IMR-90 (cell line): ENCODE data around the gene WNT3. TPM values are rescaled to one million over a fixed set of nuclear protein-coding genes. Genes with fewer than 3 reads are reported as not detected.

ENCODE experiments used
- ATAC-seq: fragments of 200-7000 bp; cut with Tn5 transposase; 2 replicates; pipeline ENCODE4 v1.9.1; 2020; ENCODE audit warnings: low read depth, mild to moderate bottlenecking, moderate library complexity
- BruUV-seq: library from RNA; stranded (reverse); fragments of 400-500 nt; replicated peaks from 2 replicates; lab custom pipeline; 2021; lab: Mats Ljungman, UMichigan
- CTCF ChIA-PET: fragments of 300-600 bp; formaldehyde crosslinking; extraction: SDS; loops from one replicate; lab custom pipeline; 2021; ENCODE audit warnings: antibody characterized with exemption; lab: Yijun Ruan, JAX
- POLR2A ChIA-PET: fragments of 300-600 bp; sonication (Branson Sonifier 250); formaldehyde crosslinking; loops from one replicate; lab custom pipeline; 2022; ENCODE audit warnings: antibody characterized with exemption; ENCODE audit not compliant: unreplicated experiment; lab: Charles Lee
- DNase-seq: peaks from one replicate; pipeline ENCODE4 v3.0.0; 2013
- H2AFZ ChIP-seq: replicated peaks from 2 replicates; pipeline ENCODE3; 2013; ENCODE audit warnings: low read length, mild to moderate bottlenecking; ENCODE audit not compliant: poor library complexity
- H2AK5ac ChIP-seq: 2 replicates; pipeline ENCODE4 v1.6.1; 2013; ENCODE audit warnings: low read depth, low read length, inconsistent platforms
- H2AK9ac ChIP-seq: replicated peaks from 2 replicates; pipeline ENCODE3; 2013; ENCODE audit warnings: mild to moderate bottlenecking, low read depth, low read length, moderate library complexity; ENCODE audit not compliant: poor library complexity
- H2BK120ac ChIP-seq: 2 replicates; pipeline ENCODE4 v1.6.1; 2013; ENCODE audit warnings: low read depth, low read length, inconsistent platforms
- H2BK15ac ChIP-seq: 3 replicates; pipeline ENCODE4 v1.6.1; 2013; ENCODE audit warnings: low read depth, low read length, inconsistent platforms
- H2BK20ac ChIP-seq: 2 replicates; pipeline ENCODE4 v1.6.1; 2013; ENCODE audit warnings: low read depth, mild to moderate bottlenecking, inconsistent platforms, low read length, moderate library complexity
- H2BK5ac ChIP-seq: 2 replicates; pipeline ENCODE4 v1.6.1; 2013; ENCODE audit warnings: mild to moderate bottlenecking, low read depth, low read length, inconsistent platforms; ENCODE audit not compliant: poor library complexity, severe bottlenecking
- H3K14ac ChIP-seq: replicated peaks from 2 replicates; pipeline ENCODE4 v1.6.1; 2013; ENCODE audit warnings: low read depth, low read length, inconsistent platforms
- H3K18ac ChIP-seq: 2 replicates; pipeline ENCODE4 v1.6.1; 2013; ENCODE audit warnings: low read depth, low read length, control low read depth
- H3K23ac ChIP-seq: 2 replicates; pipeline ENCODE4 v1.6.1; 2013; ENCODE audit warnings: low read depth, low read length, inconsistent platforms
- H3K27ac ChIP-seq: 2 replicates; pipeline ENCODE4 v1.5.1; 2013; ENCODE audit warnings: mild to moderate bottlenecking, control low read depth, low read length; ENCODE audit not compliant: insufficient read depth
- H3K27me3 ChIP-seq: 2 replicates; pipeline ENCODE4 v1.6.1; 2013; ENCODE audit warnings: low read length; ENCODE audit not compliant: control insufficient read depth, insufficient read depth
- H3K36me3 ChIP-seq: 2 replicates; pipeline ENCODE4 v1.6.1; 2013; ENCODE audit warnings: low read length, mixed read lengths; ENCODE audit not compliant: control insufficient read depth, insufficient read depth
- H3K4ac ChIP-seq: 2 replicates; pipeline ENCODE4 v1.6.1; 2013; ENCODE audit warnings: low read depth, low read length, inconsistent platforms
- H3K4me1 ChIP-seq: 2 replicates; pipeline ENCODE4 v1.6.1; 2013; ENCODE audit warnings: low read length, mixed read lengths; ENCODE audit not compliant: control insufficient read depth, insufficient read depth
- H3K4me2 ChIP-seq: 2 replicates; pipeline ENCODE4 v1.6.1; 2013; ENCODE audit warnings: low read depth, mild to moderate bottlenecking, control low read depth, low read length, moderate library complexity
- H3K4me3 ChIP-seq: 2 replicates; pipeline ENCODE4 v1.5.1; 2013; ENCODE audit warnings: low read depth, mild to moderate bottlenecking, control low read depth, low read length, moderate library complexity; ENCODE audit not compliant: insufficient read depth
- H3K56ac ChIP-seq: 2 replicates; pipeline ENCODE4 v1.6.1; 2013; ENCODE audit warnings: low read length, inconsistent platforms; ENCODE audit not compliant: insufficient read depth; ENCODE audit errors: extremely low read depth
- H3K79me1 ChIP-seq, 2 experiments: 2 replicates each; pipeline ENCODE4 v1.6.1; 2013; ENCODE audit warnings: low read length in 2 of 2, inconsistent platforms in 1 of 2, low read depth in 1 of 2
- H3K9ac ChIP-seq: 2 replicates; pipeline ENCODE4 v1.6.1; 2013; ENCODE audit warnings: low read depth, low read length, control low read depth
- H3K9me1 ChIP-seq: 2 replicates; pipeline ENCODE4 v1.6.1; 2013; ENCODE audit warnings: low read length, inconsistent platforms; ENCODE audit not compliant: insufficient read depth
- H3K9me3 ChIP-seq: 2 replicates; pipeline ENCODE4 v1.6.1; 2013; ENCODE audit warnings: low read length; ENCODE audit not compliant: control insufficient read depth, insufficient read depth
- H4K20me1 ChIP-seq: 2 replicates; pipeline ENCODE4 v1.6.1; 2013; ENCODE audit warnings: low read length, inconsistent platforms; ENCODE audit not compliant: insufficient read depth
- H4K5ac ChIP-seq: 2 replicates; pipeline ENCODE4 v1.6.1; 2013; ENCODE audit warnings: mild to moderate bottlenecking, low read depth, low read length, control low read depth
- H4K8ac ChIP-seq, 2 experiments: 2 replicates each; pipeline ENCODE4 v1.6.1; 2013; ENCODE audit warnings: low read depth in 2 of 2, low read length in 2 of 2, control low read depth in 1 of 2, inconsistent platforms in 1 of 2
- H4K91ac ChIP-seq: 2 replicates; pipeline ENCODE4 v1.6.1; 2013; ENCODE audit warnings: low read depth, low read length, inconsistent platforms; ENCODE audit not compliant: insufficient read depth
- BHLHE40 ChIP-seq: fragments of 150-350 bp; IDR thresholded peaks from 2 replicates; pipeline ENCODE4 v1.6.1; 2016; ENCODE audit warnings: mild to moderate bottlenecking, low read depth, low read length
- CEBPB ChIP-seq: IDR thresholded peaks from 2 replicates; pipeline ENCODE4 v1.6.1; 2012; ENCODE audit warnings: low read depth, low read length, improper control_type of control experiment
- CHD1 ChIP-seq: IDR thresholded peaks from 2 replicates; pipeline ENCODE4 v1.6.1; 2012; ENCODE audit warnings: low read depth, low read length, improper control_type of control experiment
- FOS ChIP-seq: fragments of 150-350 bp; IDR thresholded peaks from 2 replicates; pipeline ENCODE4 v1.6.1; 2016; ENCODE audit warnings: low read depth, low read length
- MAFK ChIP-seq: IDR thresholded peaks from 2 replicates; pipeline ENCODE4 v1.6.1; 2012; ENCODE audit warnings: low read depth, low read length, improper control_type of control experiment
- MAZ ChIP-seq: IDR thresholded peaks from 2 replicates; pipeline ENCODE4 v1.6.1; 2012; ENCODE audit warnings: low read depth, mild to moderate bottlenecking, low read length, improper control_type of control experiment, moderate library complexity, borderline replicate concordance
- MXI1 ChIP-seq: IDR thresholded peaks from 2 replicates; pipeline ENCODE4 v1.6.1; 2012; ENCODE audit warnings: low read depth, mild to moderate bottlenecking, low read length, moderate library complexity, borderline replicate concordance
- NFE2L2 ChIP-seq: fragments of 150-350 bp; IDR thresholded peaks from 2 replicates; pipeline ENCODE4 v1.6.1; 2016; ENCODE audit warnings: low read depth, mild to moderate bottlenecking, low read length
- POLR2A ChIP-seq: IDR thresholded peaks from 2 replicates; pipeline ENCODE4 v1.6.1; 2012; ENCODE audit warnings: mild to moderate bottlenecking, low read depth, low read length
- RCOR1 ChIP-seq: IDR thresholded peaks from 2 replicates; pipeline ENCODE4 v1.6.1; 2012; ENCODE audit warnings: mild to moderate bottlenecking, low read length, improper control_type of control experiment; ENCODE audit not compliant: insufficient replicate concordance
- RFX5 ChIP-seq: IDR thresholded peaks from 2 replicates; pipeline ENCODE4 v1.8.0; 2012; ENCODE audit warnings: low read depth, mild to moderate bottlenecking, low read length, moderate library complexity
- SMC3 ChIP-seq: fragments of 150-350 bp; IDR thresholded peaks from 2 replicates; pipeline ENCODE4 v1.6.1; 2016; ENCODE audit warnings: low read depth, mild to moderate bottlenecking, antibody characterized with exemption, low read length, moderate library complexity
- WGBS, 2 experiments: methylation state at CpG; one replicate each; pipeline versions ENCODE4 v1.1.5 to v1.1.7; 2013; ENCODE audit warnings: missing lambda C conversion rate in 2 of 2; ENCODE audit not compliant: insufficient read length in 1 of 2; ENCODE audit errors: extremely low coverage in 2 of 2; 5-methylcytosine and 5-hydroxymethylcytosine counted together
- dilution Hi-C: fragments of 300-500 bp; cut with HindIII; formaldehyde crosslinking; loops from one replicate; pipeline ENCODE4 v1.14.3; 2018; ENCODE audit warnings: low sequenced_read_pairs; ENCODE audit not compliant: unreplicated experiment
- in situ Hi-C: fragments of 300-500 bp; cut with MboI; formaldehyde crosslinking; loops from 3 replicates; pipeline ENCODE4 v1.14.3; 2019; ENCODE audit warnings: low sequenced_read_pairs, inconsistent platforms, mixed read lengths
- intact Hi-C: fragments of 100-400 bp; cut with micrococcal nuclease; formaldehyde crosslinking; loops from 2 replicates; pipeline ENCODE4 v1.10.0; 2022
- polyA plus RNA-seq, 3 experiments: library from polyadenylated mRNA; depleted of rRNA; stranded (reverse); fragments of >200 nt; gene quantifications; 2 replicates each; pipeline ENCODE4 v1.2.3, GENCODE V29; 2012; ENCODE audit warnings: low replicate concordance in 1 of 3
- total RNA-seq: library from RNA; depleted of rRNA; stranded (reverse); fragments of >200 nt; gene quantifications from 2 replicates; pipeline ENCODE4 v1.2.3, GENCODE V29; 2012
- TF ChIP-seq, protein P1 (sequence below): fragments of 150-350 bp; IDR thresholded peaks from 2 replicates; pipeline ENCODE4 v1.6.1; 2016; ENCODE audit warnings: low read depth, mild to moderate bottlenecking, low read length, moderate library complexity, borderline replicate concordance
- TF ChIP-seq, protein P2 (sequence below): conservative IDR thresholded peaks from 2 replicates; pipeline ENCODE4 v1.5.1; 2012; ENCODE audit warnings: mild to moderate bottlenecking, low read depth, low read length, improper control_type of control experiment
- TF ChIP-seq, protein P3 (sequence below): fragments of 150-350 bp; IDR thresholded peaks from 2 replicates; pipeline ENCODE4 v1.6.1; 2017; ENCODE audit warnings: mild to moderate bottlenecking, antibody characterized with exemption, low read length, low read depth

Gene WNT3
- total and polyA plus RNA-seq, 2 of the 4 experiments (the other 2 are of a cell fraction) = 0.72 to 1.0 TPM

DNA sequence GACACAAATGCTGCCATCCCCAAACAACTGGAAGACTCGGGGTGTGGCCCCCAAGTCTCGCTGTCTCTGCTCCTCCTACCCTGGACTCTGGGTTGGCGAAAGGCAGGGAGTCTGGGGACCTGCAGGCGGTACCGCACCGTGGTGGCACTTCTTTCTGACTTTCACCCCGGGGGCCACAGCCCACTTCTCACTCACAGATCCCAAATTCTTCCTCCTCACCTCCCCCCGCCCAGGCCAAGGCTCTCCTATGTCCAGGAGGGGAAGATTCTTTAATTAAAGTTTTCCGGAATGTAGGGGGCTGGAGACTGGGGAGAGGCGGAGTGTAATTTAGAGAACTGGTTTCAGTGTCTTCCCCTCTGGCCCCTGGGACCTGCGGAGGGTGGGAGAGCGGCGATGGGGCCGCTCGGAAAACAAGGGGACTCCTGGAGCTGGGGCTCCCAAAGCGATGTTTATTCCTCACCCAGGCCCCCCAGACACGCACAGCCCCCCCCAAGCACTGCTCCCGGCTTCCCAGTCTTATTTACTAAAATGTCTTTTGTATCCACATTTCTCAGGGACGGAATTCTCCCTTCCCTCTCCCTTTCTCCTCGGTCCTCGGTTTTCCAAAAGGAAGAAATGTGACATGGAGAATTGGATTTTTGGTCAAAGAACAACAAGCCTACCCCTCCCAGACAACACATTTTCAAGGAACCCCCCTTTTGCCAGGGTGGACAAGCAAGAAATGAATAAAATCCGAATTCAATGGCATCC lies 1.2 kb downstream of the WNT3 start:
- no peak overlapping the region for H3K56ac ChIP-seq
- CTCF ChIA-PET = interaction anchor here (0.6 kb wide), 1 partner anchor 791 kb away, joined by 3 read pairs; no protein-coding TSS in a partner anchor
- intact Hi-C loops (loop anchor here (5.0 kb wide), 1 partner anchor 45 kb away; no protein-coding TSS in a partner anchor), in situ Hi-C loops (no loop called here), dilution Hi-C loops (no loop called here)
- H3K36me3 ChIP-seq = no peaks in the 10 kb centered on the region; the same call in 1 of the 2 replicates
- no peak overlapping the region for H3K4ac ChIP-seq
- no peak overlapping the region for H2BK15ac ChIP-seq
- H2AFZ ChIP-seq = no peak overlapping the region
- no peak overlapping the region for H3K27ac ChIP-seq
- no peak overlapping the region for H3K9ac ChIP-seq
- H4K20me1 ChIP-seq = no peaks in the 10 kb centered on the region; the same call in 1 of the 2 replicates
- no peak overlapping the region for H2AK9ac ChIP-seq
- no peak overlapping the region for H3K4me3 ChIP-seq
- H3K4me1 ChIP-seq = peaks cover 2% of the 10 kb centered on the region; the same call in 1 of the 2 replicates
- H3K23ac ChIP-seq = no peak overlapping the region; the same call in 1 of the 2 replicates
- no peak for DNase-seq
- no peak overlapping the region for H2BK20ac ChIP-seq
- no peak overlapping the region for H4K8ac ChIP-seq
- H3K9me3 ChIP-seq = no peaks in the 10 kb centered on the region; the same call in 1 of the 2 replicates
- H3K79me1 ChIP-seq = no peaks in the 10 kb centered on the region
- no peak overlapping the region for H2BK5ac ChIP-seq
- BruUV-seq = no TSS peak
- H3K9me1 ChIP-seq = no peaks in the 10 kb centered on the region
- no peak overlapping the region for H4K91ac ChIP-seq
- POLR2A ChIA-PET = no interaction called here
- H2AK5ac ChIP-seq = no peak overlapping the region
- peaks cover 88% of the 10 kb centered on the region for H3K27me3 ChIP-seq
- no peak overlapping the region for H3K4me2 ChIP-seq
- H4K5ac ChIP-seq = no peak overlapping the region
- ATAC-seq = no peak
- no peak overlapping the region for H3K18ac ChIP-seq
- H2BK120ac ChIP-seq = no peak overlapping the region
- H3K14ac ChIP-seq = no peak overlapping the region
- 30% methylated on average over 3 of the region's 22 CpGs; no CpG with 5 or more reads in 1 of the 2 experiments for WGBS, 2 experiments
- TF ChIP-seq CEBPB (no peak), MAZ (no peak), NFE2L2 (no peak), MXI1 (no peak), MAFK (no peak), FOS (no peak), RCOR1 (no peak), RFX5 (no peak), SMC3 (no peak), POLR2A (no peak), CHD1 (no peak), BHLHE40 (no peak)
- TF ChIP-seq, protein P1, sequence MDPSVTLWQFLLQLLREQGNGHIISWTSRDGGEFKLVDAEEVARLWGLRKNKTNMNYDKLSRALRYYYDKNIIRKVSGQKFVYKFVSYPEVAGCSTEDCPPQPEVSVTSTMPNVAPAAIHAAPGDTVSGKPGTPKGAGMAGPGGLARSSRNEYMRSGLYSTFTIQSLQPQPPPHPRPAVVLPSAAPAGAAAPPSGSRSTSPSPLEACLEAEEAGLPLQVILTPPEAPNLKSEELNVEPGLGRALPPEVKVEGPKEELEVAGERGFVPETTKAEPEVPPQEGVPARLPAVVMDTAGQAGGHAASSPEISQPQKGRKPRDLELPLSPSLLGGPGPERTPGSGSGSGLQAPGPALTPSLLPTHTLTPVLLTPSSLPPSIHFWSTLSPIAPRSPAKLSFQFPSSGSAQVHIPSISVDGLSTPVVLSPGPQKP = no peak
- TF ChIP-seq, protein P2, sequence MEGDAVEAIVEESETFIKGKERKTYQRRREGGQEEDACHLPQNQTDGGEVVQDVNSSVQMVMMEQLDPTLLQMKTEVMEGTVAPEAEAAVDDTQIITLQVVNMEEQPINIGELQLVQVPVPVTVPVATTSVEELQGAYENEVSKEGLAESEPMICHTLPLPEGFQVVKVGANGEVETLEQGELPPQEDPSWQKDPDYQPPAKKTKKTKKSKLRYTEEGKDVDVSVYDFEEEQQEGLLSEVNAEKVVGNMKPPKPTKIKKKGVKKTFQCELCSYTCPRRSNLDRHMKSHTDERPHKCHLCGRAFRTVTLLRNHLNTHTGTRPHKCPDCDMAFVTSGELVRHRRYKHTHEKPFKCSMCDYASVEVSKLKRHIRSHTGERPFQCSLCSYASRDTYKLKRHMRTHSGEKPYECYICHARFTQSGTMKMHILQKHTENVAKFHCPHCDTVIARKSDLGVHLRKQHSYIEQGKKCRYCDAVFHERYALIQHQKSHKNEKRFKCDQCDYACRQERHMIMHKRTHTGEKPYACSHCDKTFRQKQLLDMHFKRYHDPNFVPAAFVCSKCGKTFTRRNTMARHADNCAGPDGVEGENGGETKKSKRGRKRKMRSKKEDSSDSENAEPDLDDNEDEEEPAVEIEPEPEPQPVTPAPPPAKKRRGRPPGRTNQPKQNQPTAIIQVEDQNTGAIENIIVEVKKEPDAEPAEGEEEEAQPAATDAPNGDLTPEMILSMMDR = no peak
- TF ChIP-seq, protein P3, sequence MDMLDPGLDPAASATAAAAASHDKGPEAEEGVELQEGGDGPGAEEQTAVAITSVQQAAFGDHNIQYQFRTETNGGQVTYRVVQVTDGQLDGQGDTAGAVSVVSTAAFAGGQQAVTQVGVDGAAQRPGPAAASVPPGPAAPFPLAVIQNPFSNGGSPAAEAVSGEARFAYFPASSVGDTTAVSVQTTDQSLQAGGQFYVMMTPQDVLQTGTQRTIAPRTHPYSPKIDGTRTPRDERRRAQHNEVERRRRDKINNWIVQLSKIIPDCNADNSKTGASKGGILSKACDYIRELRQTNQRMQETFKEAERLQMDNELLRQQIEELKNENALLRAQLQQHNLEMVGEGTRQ = no peak
